COR-L47 (cell line): ENCODE results near the gene ATXN1.

Experiments
- DNase-seq: peaks from one replicate; lab custom pipeline; 2025; lab: John Stamatoyannopoulos, UW

The ATXN1 gene

DNA sequence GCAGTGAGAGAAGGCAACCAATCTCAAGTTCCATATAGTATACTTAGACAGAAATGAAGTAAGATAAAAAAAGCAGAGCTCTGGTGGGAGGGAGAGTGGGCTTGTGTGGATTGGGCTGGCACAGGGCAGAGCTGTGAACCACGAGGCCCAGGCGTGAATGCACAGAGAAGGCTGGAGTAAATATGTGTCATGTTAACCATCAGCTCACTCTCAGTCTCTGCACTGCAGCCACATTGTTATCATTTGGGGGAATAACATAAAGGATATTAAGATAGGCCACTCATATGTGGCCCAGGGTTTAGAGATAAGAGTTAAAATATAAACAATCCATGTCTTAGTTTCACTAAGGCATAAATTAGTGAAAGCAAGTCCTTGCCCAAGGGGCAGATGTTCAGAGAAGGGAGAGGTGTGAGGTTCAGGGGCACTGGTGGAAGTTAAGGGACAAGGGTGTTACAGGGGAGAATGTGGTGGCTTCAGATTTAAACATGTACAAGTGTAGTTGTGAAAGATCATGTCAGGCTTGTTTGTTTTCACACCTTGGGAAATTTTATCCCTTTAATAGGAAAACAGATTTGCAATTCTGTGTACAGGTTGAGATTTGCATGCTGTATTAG is 508.5 kb downstream of the ATXN1 start:
- no peak for DNase-seq

DNA sequence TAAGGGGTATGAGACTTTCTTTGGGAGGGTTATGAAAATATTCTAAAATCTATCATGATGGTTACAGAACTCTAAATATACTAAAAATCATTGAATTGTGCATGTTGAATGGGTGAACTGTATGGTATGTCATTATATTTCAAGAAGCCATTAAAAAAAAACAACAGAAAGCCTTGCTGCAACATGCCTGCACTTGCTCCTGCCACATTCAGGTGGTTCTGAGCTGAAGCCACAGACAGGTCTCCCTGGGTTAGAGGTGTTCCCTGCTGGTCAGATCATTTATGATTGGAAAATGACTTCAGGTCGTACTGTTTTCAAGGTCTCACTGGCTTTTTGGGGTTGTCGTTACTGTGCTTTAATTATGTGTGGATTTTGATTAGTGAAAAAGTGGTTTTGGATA is 509.6 kb downstream of the ATXN1 start:
- DNase-seq, result no peak

- DNase-seq, result peak; percentile 80
Measured at GRCh38 chr6:16249971-16250370, 511.3 kb downstream of the ATXN1 start.
